ENCODE data around the gene RUNX1.
"Not testable (repeated sequence)": the region's sequence is repeated elsewhere in the genome, so short reads cannot be mapped to it uniquely, and the experiment has no call there.

Gene RUNX1

GRCh38 chr21:34821717-34822116, 227.4 kb downstream of the RUNX1 start:
- DNase-seq: no peak

- no peak for DNase-seq
Observed at GRCh38 chr21:34820051-34820450, 229.1 kb downstream of the RUNX1 start.

DNA sequence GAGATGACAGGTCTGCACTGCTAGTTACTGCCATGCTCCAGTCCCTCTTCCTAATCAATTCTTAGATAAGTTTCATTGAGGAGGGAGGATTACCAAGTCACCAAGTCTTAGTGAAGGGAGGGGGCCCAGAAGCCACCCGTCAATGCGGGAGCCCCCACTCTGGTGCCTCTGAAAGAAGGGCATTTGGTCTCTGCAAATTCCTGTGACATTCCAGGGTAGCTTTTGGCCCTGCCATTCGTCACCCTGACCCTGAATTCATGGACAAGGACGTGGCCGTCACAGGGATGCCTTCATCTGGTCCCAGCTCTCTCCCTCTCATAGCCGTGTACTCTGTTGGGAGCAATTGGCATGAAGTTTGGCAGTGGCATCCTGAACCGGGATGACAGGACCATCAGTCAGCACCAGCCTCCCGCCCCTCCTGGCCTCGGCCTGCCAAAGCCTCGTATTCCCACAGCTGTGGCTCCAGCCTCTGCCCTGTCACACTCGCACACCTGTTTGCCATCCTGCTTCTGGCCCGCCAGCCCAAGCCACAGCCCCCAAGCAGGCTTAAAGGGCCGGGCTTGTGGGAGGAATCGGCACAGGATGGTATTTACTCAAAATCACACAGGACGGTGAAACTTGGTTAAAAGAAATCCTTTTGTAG, 229.6 kb downstream of the RUNX1 start:
- no peak for DNase-seq

- no peak for DNase-seq
Observed at GRCh38 chr21:34818662-34819158, 230.4 kb downstream of the RUNX1 start.

GRCh38 chr21:34817821-34818661, 231.1 kb downstream of the RUNX1 start:
- no peak for DNase-seq

DNA sequence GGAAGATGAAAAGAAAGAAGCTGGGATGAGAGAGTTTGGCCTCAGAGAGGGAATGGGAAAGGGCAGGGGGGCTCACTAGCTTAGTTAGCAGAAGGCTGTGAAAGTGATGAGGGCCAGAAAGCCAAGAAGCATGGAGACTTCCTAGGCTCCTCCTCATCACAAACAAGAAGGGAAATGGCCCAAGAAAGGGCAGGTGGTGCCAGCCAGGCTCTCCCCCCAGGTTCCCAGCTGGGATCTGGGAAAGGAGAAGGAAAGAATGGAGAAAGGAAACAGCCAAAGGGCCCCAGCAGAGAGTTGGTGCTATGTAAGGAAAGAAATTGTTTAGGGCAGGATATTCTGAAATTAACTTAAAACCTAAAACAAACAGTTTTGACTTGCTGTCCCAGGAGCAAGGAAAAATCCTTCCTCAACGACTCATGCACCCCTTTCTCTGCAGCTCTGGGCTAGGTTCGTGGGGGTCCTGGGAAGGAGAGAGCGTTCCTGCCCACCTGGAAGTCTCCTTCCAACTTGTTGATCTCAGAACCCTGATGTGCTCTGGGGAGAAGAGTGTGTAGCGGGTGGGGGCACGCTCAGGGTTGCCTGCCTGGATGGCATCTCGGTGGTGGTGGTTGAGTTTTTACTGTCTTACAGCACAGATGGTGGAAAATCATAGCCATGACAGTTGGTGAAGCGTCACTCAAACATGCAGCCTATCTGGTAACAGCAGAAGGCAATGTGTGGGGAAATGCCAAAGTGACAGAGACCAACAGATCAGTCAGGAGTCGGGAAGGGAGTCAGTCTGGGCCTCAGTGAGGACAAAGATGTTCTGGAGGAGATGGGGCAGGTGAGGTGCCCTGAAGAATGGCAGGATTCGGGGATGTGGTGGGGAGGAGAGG, 233.0 kb downstream of the RUNX1 start:
- DNase-seq: peak; percentile 36

DNA sequence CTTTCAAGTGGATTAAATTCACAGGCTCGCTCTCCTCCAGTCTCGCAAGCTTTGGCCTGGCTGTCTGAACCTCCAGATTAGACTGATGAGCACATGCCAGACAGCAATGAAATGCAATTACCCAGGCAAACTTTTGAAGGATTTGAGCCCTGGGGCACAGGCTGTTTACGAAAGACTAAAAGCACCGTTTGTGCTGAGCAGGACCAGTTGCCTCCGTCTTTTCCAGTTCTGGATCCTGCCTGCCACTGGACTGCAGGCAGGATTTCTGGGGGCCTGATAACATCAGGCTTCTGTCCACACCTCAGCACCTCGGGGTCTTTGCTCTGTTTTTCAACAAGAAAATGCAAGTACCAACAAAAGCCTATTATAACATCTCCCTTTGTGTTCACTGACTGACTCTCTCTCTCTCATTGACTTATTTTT, 234.6 kb downstream of the RUNX1 start:
- no peak for DNase-seq

DNA sequence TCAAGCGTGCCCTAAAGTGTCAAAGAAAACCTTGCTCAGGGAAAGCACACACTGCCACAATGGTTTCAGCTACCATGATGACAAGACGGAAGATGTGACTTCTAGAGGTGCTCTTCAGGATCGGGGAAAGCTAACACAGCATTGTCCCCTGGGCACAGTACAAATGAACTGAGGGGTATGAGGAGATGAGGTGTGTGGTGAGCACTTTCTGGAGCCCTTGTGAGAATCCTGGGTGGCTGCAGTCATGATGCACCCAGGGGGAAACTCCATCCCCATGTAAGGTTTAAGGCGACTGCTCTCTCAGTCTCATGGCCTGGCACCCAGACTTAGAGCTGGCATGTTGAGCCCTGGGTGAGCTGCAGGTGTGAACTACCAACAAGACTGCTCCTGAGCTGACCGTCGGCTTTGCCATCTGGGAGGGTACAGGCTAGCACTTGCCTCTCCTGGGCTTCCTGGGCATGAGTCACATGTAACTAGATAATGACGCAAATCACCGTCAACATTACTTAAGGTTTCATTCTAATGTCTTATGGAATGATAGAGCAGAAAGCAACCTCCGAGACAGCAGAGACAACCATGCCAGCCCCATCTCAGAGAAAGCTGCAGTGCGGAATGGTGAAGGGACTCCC, 235.7 kb downstream of the RUNX1 start:
- peak; percentile 57 for DNase-seq

- peak; percentile 95 for DNase-seq
Observed at GRCh38 chr21:34812504-34813265, 236.4 kb downstream of the RUNX1 start.

GRCh38 chr21:34811368-34811767, 237.7 kb downstream of the RUNX1 start:
- DNase-seq: no peak

DNA sequence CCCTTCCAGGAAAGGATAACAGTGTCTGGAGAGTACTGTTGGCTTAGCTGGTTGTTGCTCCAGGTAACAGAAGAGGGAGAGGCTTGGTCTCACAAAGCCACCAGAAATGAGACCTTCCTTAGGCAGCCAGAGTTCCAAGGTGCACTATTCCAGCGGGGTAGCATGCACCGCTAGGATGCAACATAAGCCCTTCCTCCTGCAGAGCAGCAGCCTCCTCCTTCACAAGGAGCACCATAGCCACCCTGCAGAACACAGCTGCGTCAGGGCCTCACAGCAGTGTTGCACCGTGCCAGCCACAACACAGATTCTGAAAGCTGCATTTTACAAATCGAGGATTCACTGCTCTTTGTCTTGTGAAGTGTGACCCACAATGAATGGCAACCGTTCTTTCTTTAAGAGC, 238.3 kb downstream of the RUNX1 start:
- DNase-seq: no peak

- DNase-seq: no peak
Observed at GRCh38 chr21:34809822-34810221, 239.3 kb downstream of the RUNX1 start.

DNA sequence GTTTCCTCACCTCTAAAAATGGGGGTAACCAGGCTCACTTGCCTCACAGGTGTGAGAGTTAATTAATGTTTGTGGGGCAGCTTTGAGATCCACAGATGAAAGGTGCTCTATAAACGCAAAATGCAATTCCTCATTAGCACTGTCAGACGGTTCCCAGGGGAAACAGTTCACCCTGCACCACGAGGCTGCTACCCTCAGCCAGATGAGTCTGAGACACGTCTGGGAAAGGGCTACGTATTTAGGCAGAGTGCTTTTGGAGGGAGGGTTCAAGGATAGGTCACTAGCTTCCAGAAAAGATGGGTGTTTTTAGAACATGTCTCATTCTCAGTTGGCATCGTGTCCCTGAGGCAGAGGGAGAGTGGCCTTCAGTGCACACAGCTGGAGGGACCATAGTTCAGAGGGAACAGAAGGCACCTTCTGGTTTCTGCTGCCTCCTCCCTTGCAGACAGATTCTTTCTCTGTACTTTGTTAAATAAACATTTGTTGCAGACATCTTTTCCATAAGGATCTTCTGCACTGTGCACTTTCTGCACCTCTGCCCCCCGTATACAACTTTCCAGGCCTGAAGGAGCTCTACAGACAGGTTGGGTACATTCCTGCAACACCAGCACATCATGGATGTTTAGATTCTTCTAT, 240.4 kb downstream of the RUNX1 start:
- DNase-seq: peak; percentile 80

- peak; percentile 90 for DNase-seq
Observed at GRCh38 chr21:34807881-34808568, 241.1 kb downstream of the RUNX1 start.

GRCh38 chr21:34807146-34807880, 241.8 kb downstream of the RUNX1 start:
- peak; percentile 98 for DNase-seq

DNA sequence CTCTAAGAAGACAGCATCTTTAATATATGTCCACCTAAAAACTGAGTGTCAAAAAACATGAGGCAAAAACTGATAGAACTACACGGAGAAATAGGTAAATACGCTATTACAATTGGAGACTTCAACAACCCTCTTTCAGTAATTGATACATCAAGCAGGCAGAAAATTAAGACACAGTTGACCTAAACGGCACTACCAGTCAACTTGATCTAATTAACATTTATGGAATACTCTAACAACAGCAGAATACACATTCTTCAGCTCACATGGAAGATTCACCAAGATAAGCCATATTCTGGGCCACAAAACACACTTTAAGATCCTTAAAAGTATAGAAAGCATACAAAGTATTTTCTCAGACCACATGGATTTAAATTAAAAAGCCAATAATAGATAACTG, 242.7 kb downstream of the RUNX1 start:
- no peak for DNase-seq

- no peak for DNase-seq
Observed at GRCh38 chr21:34805157-34805556, 243.9 kb downstream of the RUNX1 start.

- DNase-seq: not testable (repeated sequence)
Observed at GRCh38 chr21:34804584-34804983, 244.5 kb downstream of the RUNX1 start.

GRCh38 chr21:34803782-34804370, 245.2 kb downstream of the RUNX1 start:
- DNase-seq: no peak
